Tibial artery (tissue), 4 donors: ENCODE results near the gene GUCY2D.

Source experiments
- DNase-seq, 2 donors: peaks; one replicate each; pipeline ENCODE4 v3.0.0-alpha.2; 2019
- H3K27ac ChIP-seq, 2 donors: fragments of 200-600 bp; sonication (generic) in 1 of 2; 1 replicate in 1 of 2; 2 replicates in 1 of 2; pipeline ENCODE4 v1.5.1; 2018 to 2019; ENCODE audit warnings: mild to moderate bottlenecking in 1 of 2
- H3K27me3 ChIP-seq, 2 donors: fragments of 200-600 bp; sonication (generic) in 1 of 2; one replicate each; pipeline versions ENCODE4 v1.5.1 to v1.6.0; 2016 to 2019
- H3K36me3 ChIP-seq, 3 donors: fragments of 200-600 bp; sonication (generic) in 2 of 3; one replicate each; pipeline ENCODE4 v1.5.1; 2016 to 2019; ENCODE audit warnings: mild to moderate bottlenecking in 2 of 3
- H3K4me1 ChIP-seq, 4 donors: fragments of 200-600 bp; sonication (generic) in 2 of 4; 1 replicate in 3 of 4; 2 replicates in 1 of 4; pipeline ENCODE4 v1.5.1; 2016 to 2019
- H3K4me3 ChIP-seq, 2 donors: fragments of 200-600 bp; sonication (generic) in 1 of 2; 1 replicate in 1 of 2; 2 replicates in 1 of 2; pipeline ENCODE4 v1.5.1; 2018 to 2019; ENCODE audit warnings: mild to moderate bottlenecking in 2 of 2
- H3K9me3 ChIP-seq, 3 donors: fragments of 200-600 bp; sonication (generic) in 1 of 3; one replicate each; pipeline ENCODE4 v1.5.1; 2016 to 2019
- intact Hi-C: fragments of 100-400 bp; cut with DNase I; formaldehyde crosslinking; loops from one replicate; pipeline ENCODE4 v1.15.0; 2023; ENCODE audit warnings: low total_unique reads
- TF ChIP-seq, protein P1 (sequence below), 2 experiments: fragments of 200-600 bp in 1 of 2; fragments of 450-650 bp in 1 of 2; IDR thresholded peaks; one replicate each; pipeline ENCODE4 v1.5.1; 2017 to 2019; ENCODE audit warnings: antibody characterized with exemption in 2 of 2, mild to moderate bottlenecking in 1 of 2, moderate library complexity in 1 of 2

GUCY2D gene

DNA sequence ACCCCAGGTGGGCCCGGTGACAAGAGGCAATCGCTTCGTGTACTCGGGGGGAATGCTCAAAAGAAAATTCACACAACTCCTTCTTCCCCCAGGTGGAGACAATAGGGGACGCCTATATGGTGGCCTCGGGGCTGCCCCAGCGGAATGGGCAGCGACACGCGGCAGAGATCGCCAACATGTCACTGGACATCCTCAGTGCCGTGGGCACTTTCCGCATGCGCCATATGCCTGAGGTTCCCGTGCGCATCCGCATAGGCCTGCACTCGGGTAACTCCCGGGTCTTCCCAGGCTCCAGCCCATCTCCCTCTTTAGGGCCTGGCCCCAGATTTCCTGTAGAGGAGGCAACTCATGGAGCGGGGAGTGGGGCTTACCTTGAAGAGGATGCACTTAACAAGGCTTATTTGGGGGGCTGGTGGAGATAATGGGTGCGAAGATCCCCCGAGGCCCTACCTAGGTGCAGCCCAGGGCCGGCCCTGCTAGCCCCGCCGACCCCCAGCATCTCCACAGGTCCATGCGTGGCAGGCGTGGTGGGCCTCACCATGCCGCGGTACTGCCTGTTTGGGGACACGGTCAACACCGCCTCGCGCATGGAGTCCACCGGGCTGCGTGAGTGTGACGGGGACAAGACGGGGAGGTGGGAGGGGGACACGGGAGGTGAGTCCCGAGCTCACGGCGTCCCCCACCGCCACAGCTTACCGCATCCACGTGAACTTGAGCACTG lies 13.0 kb downstream of the GUCY2D start:
- Histone ChIP-seq H3K4me1 (peaks cover 0 to 19% (median 12%) of the 10 kb centered on the region in 4 donors), H3K27me3 (peaks cover 0 to 58% of the 10 kb centered on the region in 2 donors), H3K9me3 (no peaks in the 10 kb centered on the region), H3K4me3 (no peak overlapping the region), H3K27ac (no peak overlapping the region), H3K36me3 (no peaks in the 10 kb centered on the region)
- DNase-seq, result no peak
- intact Hi-C loops, result no loop called here
- TF ChIP-seq, protein P1, sequence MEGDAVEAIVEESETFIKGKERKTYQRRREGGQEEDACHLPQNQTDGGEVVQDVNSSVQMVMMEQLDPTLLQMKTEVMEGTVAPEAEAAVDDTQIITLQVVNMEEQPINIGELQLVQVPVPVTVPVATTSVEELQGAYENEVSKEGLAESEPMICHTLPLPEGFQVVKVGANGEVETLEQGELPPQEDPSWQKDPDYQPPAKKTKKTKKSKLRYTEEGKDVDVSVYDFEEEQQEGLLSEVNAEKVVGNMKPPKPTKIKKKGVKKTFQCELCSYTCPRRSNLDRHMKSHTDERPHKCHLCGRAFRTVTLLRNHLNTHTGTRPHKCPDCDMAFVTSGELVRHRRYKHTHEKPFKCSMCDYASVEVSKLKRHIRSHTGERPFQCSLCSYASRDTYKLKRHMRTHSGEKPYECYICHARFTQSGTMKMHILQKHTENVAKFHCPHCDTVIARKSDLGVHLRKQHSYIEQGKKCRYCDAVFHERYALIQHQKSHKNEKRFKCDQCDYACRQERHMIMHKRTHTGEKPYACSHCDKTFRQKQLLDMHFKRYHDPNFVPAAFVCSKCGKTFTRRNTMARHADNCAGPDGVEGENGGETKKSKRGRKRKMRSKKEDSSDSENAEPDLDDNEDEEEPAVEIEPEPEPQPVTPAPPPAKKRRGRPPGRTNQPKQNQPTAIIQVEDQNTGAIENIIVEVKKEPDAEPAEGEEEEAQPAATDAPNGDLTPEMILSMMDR (IDR thresholded peaks at IDR 0.05), result no peak

DNA sequence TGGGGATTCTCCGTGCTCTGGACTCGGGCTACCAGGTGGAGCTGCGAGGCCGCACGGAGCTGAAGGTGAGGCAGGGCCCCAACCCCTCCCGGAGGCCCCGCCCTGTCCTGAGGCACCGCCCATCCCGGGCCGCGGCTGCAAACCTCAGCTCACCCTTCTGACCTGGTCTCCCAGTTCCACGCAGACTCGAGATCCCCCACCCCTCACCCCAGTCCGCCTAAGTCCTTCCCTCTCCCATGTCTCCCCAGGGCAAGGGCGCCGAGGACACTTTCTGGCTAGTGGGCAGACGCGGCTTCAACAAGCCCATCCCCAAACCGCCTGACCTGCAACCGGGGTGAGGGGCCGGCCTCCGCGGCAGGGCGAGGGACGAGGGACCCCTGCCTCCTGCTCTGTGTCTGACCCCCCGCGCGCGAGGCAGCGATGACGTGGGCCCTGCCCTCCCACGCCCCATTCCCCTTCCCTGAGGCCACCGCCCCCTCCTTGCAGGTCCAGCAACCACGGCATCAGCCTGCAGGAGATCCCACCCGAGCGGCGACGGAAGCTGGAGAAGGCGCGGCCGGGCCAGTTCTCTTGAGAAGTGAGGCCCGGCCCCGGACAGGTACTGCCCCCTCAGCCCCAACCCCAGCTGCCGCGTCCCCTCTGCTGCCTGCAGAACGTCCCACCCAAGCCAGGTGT lies 13.7 kb downstream of the GUCY2D start:
- Histone ChIP-seq H3K4me1 (peaks cover 0 to 19% (median 12%) of the 10 kb centered on the region in 4 donors), H3K27me3 (peaks cover 0 to 58% of the 10 kb centered on the region in 2 donors), H3K9me3 (no peaks in the 10 kb centered on the region), H3K4me3 (peak overlapping the region; percentile 1 to 35), H3K36me3 (no peaks in the 10 kb centered on the region), H3K27ac (no peak overlapping the region)
- TF ChIP-seq, protein P1 (IDR thresholded peaks at IDR 0.05), result no peak
- intact Hi-C loops, result no loop called here
- no peak for DNase-seq

DNA sequence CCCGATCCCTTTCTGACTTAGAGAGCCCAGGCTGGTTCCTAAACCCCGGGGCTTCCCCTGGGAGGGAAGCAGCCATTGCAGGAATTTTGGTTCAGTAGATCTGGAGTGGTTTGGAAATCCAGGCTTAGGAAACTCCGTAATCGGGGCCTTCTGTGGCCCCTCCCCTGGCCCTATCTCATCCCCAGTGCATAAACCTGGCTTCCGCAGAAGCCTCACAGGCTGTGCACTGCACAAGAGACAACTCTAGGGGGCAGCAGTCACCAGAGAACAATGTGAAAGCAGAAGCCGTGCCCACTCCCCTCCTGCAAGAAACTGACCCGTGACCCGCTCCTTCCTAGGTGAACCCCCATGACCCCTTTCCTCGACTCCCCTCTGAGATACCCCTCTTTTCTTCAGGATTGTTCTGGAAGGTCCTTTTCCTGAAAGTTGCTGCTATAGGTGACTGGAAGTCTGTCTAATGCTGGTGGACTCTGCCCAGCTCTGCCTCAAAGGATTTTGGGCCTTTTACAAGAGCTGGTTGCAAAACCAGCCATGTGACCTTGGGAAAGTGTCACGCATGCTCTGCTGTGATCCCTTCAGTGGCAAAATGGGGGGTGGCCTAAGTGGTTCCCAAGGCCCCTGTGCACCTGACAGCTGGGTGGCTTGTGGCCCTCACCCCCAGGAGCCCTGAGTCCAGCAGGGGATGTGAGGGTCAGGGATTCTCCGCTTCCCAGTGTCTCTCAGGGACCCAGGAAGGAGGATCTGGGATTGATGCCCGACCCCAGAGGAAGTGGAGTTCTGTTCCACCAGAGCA lies 14.4 kb downstream of the GUCY2D start:
- H3K4me1 ChIP-seq, result peaks cover 0 to 19% (median 12%) of the 10 kb centered on the region in 4 donors
- peak in 1 of 2 donors; percentile 54 for DNase-seq

DNA sequence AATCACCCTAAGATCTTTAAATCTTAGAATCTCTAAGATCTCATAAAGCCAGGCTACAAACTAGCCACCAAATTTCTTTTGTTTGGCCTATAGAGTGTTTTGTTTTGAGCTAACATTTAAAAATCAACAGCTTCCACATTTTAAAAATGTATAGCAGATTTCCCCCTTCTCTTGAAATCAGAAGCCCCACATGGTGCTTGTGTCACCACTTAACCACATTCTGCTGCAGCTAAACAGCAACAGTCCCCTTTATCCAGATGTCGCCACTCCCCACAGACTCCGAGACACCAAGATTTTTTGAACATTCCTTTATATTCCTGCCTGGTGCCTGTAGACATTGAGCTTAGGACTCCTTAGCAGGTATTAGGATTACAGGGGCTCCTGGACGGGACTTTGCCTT lies 16.0 kb downstream of the GUCY2D start:
- Histone ChIP-seq H3K9me3 (no peaks in the 10 kb centered on the region), H3K27ac (no peak overlapping the region), H3K4me3 (no peak overlapping the region), H3K27me3 (peaks cover 0 to 43% of the 10 kb centered on the region in 2 donors), H3K4me1 (peaks cover 0 to 19% (median 12%) of the 10 kb centered on the region in 4 donors), H3K36me3 (no peaks in the 10 kb centered on the region)
- TF ChIP-seq, protein P1 (IDR thresholded peaks at IDR 0.05), result no peak
- DNase-seq, result no peak
- intact Hi-C loops, result no loop called here

More for the DNA sequence above, 14.4 kb downstream of the GUCY2D start:
- H3K27ac ChIP-seq, result no peak overlapping the region
- no peaks in the 10 kb centered on the region for H3K36me3 ChIP-seq
- peak overlapping the region; percentile 1 to 35 for H3K4me3 ChIP-seq
- intact Hi-C loops, result no loop called here
- peaks cover 0 to 58% of the 10 kb centered on the region in 2 donors for H3K27me3 ChIP-seq
- TF ChIP-seq, protein P1 (IDR thresholded peaks at IDR 0.05), result peak; percentile 36 to 42
- no peaks in the 10 kb centered on the region for H3K9me3 ChIP-seq

DNA sequence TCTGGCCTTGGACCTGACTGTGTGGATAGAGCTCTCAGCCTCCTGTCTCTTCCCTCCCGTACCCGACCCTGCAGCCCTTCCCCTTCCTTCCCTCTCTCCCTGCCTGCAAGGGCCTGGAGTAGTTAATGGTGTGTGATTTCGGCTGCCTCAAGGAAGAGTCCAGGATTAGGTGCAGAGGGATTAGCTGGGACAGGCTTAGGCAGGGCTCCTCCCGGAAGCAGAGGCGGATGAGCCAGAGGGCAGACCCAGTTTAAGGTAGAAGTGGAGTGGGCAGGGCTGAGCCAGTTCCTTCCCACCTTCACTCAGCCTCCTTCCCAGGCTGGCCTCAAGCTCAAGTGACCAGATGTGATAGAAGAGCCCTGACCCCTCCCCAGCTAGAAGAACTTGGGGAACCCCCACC lies 16.8 kb downstream of the GUCY2D start:
- TF ChIP-seq, protein P1 (IDR thresholded peaks at IDR 0.05), result no peak
- no peak for DNase-seq
- Histone ChIP-seq H3K36me3 (no peaks in the 10 kb centered on the region), H3K4me3 (no peak overlapping the region), H3K27me3 (peaks cover 0 to 36% of the 10 kb centered on the region in 2 donors), H3K4me1 (peaks cover 0 to 19% (median 12%) of the 10 kb centered on the region in 4 donors), H3K9me3 (no peaks in the 10 kb centered on the region), H3K27ac (no peak overlapping the region)
- intact Hi-C loops, result no loop called here
